Left cardiac atrium (tissue), 4 donors: ENCODE data around the gene RIMOC1. TPM values are rescaled to one million over a fixed set of nuclear protein-coding genes. Genes with fewer than 3 reads are reported as not detected.

Source experiments
- ATAC-seq, 2 donors: fragments of 200-7000 bp; cut with Tn5 transposase; one replicate each; pipeline ENCODE4 v1.9.1; 2020; ENCODE audit warnings: mild to moderate bottlenecking in 2 of 2, moderate library complexity in 2 of 2
- DNase-seq: peaks from one replicate; pipeline ENCODE4 v3.0.0-alpha.2; 2020
- intact Hi-C, 2 donors: fragments of 100-400 bp; cut with DNase I; formaldehyde crosslinking; loops; one replicate each; pipeline versions ENCODE4 v1.14.1 to v1.15.1; 2022 to 2023
- long read RNA-seq: library from polyadenylated mRNA; unstranded; transcript quantifications from one replicate; pipeline ENCODE4 v2.0.0, GENCODE V29; 2021
- total RNA-seq, 2 donors: library from RNA; stranded (reverse); fragmentation: NEBNext Ultra II Directional; extraction: Animal tissue kit (Norgen Biotek cat#: 25700); gene quantifications; one replicate each; pipeline ENCODE4 v1.2.1, GENCODE V29; 2021
- donor health status: DM: no; HTN: yes; CAD: no.
- donor health status: DM: no; HTN: yes; CAD: no; lungs with severe emphysema.
- donor health status: DM: yes; HTN: yes; CAD: no.
- donor health status: Dilated cardiomyopathy.

The RIMOC1 gene
- 10 to 100 TPM; 15.1 to 17.4 TPM for total RNA-seq
- long read RNA-seq, full-length matches to known transcripts: 3 of 4 reads
- long read RNA-seq, partial matches to known transcripts: 0 of 4 reads
- long read RNA-seq, other reads (novel, unspliced or antisense): 1 of 4 reads

GRCh38 chr5:41903892-41904799 is at the start of gene RIMOC1:
TSS of gene RIMOC1 (plus strand) at chr5:41904344. CDS start at chr5:41904368, 24 bp downstream.
- peak; percentile 98 for DNase-seq
- peak; percentile 99 for ATAC-seq
- intact Hi-C loops: loop anchor here in 1 of 2 donors (10.0 kb wide), 1 partner anchor 49 kb away; no protein-coding TSS in a partner anchor

DNA sequence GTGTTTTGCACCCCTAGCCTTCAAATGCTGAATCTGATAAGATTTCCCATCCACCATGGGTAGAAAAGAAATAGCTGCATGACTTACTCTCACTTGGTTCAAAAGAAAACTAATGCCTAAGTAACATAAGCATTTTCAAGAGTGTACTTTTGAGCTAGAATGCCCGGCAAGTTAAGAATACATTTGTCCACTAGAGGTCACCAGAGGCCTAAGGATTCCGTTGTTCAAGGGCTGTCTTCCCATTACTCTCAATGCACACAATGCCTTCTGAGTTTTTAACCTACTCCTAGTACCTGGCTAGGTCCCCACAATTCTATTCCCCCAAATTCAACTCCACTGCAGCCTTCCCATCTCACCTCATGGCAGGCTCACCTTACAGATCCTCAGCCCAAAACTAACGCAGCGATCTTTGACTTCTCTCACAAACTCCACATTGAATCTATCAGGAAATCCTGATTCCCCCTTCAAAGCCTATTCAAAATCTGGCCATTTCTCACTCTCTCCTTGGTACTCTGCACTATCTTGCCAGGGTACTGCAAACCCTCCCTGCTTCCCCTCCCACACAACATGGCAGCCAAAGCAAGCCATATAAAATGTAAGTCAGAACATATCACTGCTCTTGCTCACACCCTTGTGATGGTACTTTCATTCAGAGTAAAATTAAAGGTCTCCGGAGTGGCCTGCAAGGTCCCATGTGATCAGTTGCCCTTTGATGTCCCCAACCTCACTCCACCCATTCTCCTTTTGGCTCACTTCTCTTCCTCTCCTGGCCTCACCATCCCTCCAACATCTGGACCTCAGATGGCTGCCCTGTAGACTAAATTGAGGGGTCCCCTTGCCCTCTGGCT is 47.3 kb upstream of the RIMOC1 start:
- peak; percentile 63 to 80 for ATAC-seq
- intact Hi-C loops: loop anchor here (2.0 to 10.0 kb wide), 6 partner anchors 48 to 1028 kb away; partner anchors contain the start of genes FBXO4 (in 1 of the 2) and RIMOC1 (in 1 of the 2)
- no peak for DNase-seq

DNA sequence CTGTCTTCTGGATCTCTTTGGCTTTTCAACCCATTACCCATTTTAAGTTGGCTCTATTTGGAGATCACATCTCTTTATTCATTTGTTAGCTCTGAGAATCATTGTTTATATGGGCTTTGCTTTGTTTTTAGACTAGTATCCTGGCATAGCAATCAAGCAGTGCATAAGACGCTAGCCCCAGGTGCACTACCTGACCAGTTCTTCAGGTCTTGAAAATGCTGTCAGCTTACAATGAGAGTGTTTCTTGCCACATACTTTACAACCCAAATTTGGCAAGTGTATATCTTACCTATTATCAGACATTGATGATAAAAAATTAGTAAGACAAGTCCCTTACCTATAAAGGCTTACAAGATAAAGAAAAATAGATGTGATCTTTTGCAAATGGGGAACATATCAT is 46.2 kb upstream of the RIMOC1 start:
- ATAC-seq (no peak), DNase-seq (no peak)
- intact Hi-C loops: loop anchor here (2.0 to 10.0 kb wide), 6 partner anchors 47 to 1027 kb away; partner anchors contain the start of genes FBXO4 (in 1 of the 2) and RIMOC1 (in 1 of the 2)

GRCh38 chr5:41858890-41859289 is 45.3 kb upstream of the RIMOC1 start:
- DNase-seq (no peak), ATAC-seq (no peak)
- intact Hi-C loops: loop anchor here (5.0 to 10.0 kb wide), 5 partner anchors 46 to 1026 kb away; partner anchors contain the start of genes FBXO4 (in 1 of the 2) and RIMOC1 (in 1 of the 2)

DNA sequence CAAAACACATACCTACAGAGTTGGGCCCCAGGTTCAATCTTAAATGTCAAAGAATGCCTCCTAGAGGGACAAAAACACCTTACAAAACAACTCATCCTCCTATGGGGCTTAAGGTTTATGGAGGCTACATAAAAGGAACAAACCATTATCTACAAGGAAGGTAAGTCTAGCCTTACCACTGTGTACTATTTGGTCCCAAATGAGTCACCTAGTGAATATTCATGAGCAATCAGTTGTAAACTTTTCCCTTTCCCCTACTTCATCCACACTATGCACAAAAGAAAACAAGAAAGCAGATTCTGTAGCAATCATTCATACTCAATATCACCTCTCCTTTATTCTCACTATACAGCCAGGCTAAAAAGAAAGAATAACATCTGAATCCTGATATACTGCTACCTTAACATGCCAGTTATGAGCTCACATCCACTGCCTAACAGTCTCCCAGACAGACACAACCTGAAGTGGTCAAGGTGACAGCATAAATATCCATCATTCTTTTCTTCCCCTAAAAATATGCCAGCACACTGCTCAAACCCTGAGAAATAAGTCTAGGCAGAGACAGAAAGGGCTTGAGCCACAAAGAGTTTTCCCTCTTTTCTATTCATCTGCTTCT is 40.2 kb upstream of the RIMOC1 start:
- no peak for DNase-seq
- intact Hi-C loops: loop anchor here in 1 of 2 donors (10.0 kb wide), 1 partner anchor 61 kb away; the partner anchor contains the start of gene FBXO4
- no peak for ATAC-seq

DNA sequence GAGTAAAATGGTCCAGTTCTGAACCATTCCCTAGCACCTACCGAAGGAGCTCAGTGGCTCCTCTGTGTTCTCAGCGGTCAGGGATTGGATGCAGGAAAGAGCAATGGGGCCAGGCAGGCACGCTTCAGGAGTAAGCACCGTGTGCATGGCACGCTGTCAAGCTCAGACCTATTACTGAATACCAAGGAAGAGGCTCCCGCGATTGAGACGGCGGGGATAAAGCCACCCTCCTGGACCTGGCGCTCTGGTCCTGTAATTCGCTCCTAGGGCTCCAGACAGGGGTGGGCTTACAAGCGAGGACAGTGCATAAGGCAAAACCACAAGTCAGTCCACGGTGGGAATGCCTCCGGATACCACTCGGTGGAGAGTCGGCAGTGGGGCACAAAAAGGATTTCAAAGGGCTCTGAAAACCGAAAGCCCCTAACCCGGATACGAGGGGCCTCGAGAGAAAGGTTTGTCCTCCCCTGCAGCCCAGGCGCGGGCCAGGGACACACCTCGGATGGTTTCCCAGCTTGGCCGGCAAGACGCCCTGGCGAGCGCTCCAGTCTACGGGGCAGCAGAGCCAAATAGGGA is 34.9 kb upstream of the RIMOC1 start:
- DNase-seq: peak; percentile 84
- intact Hi-C loops: loop anchor here in 1 of 2 donors (10.0 kb wide), 1 partner anchor 56 kb away; the partner anchor contains the start of gene FBXO4
- peak; percentile 33 to 87 for ATAC-seq

DNA sequence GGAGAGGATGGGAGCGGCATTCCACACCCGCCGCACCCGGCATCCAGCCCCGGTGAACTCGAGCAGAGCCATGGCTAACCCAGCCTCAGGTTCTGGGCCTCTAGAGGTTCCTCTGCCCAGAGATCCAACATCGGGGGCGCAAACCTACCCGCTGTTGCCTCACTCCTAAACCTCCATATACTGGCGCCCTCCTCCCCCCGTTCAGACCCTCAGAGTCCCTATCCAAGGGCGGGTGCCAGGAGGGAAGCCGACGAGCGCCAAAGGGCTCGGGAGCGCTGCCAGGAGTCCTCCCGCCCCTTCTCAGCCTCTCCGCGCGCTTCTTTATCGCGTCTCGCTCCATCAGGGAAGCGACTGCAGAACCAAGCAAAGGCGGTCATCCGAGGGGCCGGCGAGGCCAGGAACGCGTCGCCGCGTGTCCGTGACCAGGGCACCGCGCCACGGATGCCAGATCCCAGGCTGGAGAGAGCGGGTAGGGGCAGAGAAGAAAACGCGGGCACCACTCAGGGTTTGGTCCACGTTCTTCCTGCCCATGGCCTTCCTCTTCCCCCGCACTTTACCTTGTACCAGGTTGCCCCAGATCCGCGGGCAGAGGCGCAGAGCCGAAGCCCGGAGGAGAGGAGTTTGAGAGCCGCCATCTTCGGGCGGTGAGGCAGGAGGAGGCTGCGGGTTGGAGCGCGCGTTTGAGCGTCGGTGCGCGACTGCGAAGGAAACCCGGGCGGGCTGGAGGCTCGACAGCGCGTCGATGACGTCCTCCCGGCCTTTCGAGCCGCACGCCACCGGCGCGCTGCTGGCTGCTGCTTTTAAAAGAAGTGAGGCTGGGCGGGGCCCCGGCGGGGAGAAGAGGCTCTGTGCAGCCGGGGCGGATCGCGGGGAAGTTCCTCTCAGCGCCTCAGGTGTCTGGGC is 34.2 kb upstream of the RIMOC1 start, which contains the start of gene OXCT1:
TSS of gene OXCT1 (minus strand) at position 702 of the 903 bp plus-strand sequence. CDS start at position 635, 67 bp downstream.
- DNase-seq (peak; percentile 87), ATAC-seq (peak; percentile 83 to 93)
- intact Hi-C loops: loop anchor here (5.0 to 10.0 kb wide), 2 partner anchors 37 to 55 kb away; partner anchors contain the start of gene FBXO4 (in 1 of the 2)

DNA sequence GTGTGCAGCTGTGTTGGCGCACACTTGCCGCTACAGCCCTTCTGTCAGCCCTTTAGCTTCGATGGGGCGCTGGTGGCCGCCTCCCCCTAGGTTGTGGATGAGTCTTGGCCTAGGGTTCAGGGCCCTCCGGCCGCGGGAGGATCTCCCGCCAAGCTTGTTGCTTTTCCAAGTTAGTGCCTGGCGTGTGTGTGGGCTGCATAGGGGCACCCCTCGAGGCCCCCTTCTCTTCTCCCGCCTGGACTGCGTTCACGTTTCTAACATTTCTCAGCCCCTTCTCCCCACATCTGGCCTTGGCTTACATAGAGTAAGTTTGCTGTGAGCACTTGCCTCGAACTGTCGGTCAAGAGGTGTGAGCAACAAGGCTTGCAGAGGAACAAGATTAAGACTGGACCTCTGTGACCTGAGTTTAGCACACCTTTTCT is 33.5 kb upstream of the RIMOC1 start:
- no peak for DNase-seq
- intact Hi-C loops: loop anchor here in 1 of 2 donors (5.0 kb wide), 1 partner anchor 37 kb away; no protein-coding TSS in a partner anchor
- peak in 1 of 2 donors; percentile 1 for ATAC-seq

- peak; percentile 25 for DNase-seq
- intact Hi-C loops: loop anchor here in 1 of 2 donors (5.0 kb wide), 1 partner anchor 35 kb away; no protein-coding TSS in a partner anchor
- ATAC-seq: no peak
Measured at GRCh38 chr5:41871852-41872251, 32.3 kb upstream of the RIMOC1 start.

- ATAC-seq: no peak
- intact Hi-C loops: loop anchor here in 1 of 2 donors (5.0 kb wide), 1 partner anchor 33 kb away; no protein-coding TSS in a partner anchor
Measured at GRCh38 chr5:41874512-41875060, 29.6 kb upstream of the RIMOC1 start.

GRCh38 chr5:41875121-41875520 is 29.0 kb upstream of the RIMOC1 start:
- no peak for DNase-seq

More at GRCh38 chr5:41874512-41875060, 29.6 kb upstream of the RIMOC1 start:
- no peak for DNase-seq

DNA sequence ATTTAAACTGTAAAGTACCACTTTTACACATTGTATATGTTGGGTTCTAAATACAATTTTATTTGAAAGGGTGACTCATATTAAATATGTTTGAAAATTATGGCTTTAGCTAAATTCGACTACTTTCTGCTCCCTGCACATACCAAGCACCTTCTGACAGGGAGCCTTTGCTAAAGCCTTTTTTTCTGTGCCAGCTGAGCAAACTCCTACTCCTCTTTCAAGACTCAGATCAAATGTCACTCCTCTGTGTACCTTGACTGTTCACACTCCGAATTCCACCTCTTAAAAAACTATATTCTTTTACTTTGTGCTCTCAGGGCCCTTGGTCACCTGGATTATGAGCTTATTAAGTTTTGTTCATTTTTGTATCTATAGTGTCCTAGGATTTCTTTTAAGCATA is 27.5 kb upstream of the RIMOC1 start:
- intact Hi-C loops: no loop called here
- ATAC-seq (no peak), DNase-seq (no peak)

More at GRCh38 chr5:41875121-41875520, 29.0 kb upstream of the RIMOC1 start:
- ATAC-seq: no peak
- intact Hi-C loops: no loop called here

DNA sequence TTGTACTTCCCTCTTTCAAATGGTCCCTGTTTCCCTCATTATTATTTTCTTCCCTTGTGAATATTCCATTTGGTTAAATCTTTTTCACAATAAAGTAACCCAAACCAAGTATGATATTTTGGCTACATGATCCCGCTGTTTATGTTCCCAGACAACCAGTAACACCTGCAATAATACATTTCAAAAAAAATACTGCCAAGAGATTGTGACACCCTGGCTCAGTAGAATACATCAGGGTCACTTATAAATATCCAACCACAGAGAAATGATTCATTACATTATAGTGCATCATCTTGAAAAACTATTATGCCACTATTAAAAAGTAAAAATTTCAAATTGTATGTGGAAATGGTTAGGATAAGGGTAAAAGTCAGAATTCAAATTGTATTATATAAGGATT is 26.7 kb upstream of the RIMOC1 start:
- no peak for DNase-seq
- intact Hi-C loops: no loop called here
- ATAC-seq: no peak

GRCh38 chr5:41878173-41878572 is 26.0 kb upstream of the RIMOC1 start:
- no peak for DNase-seq
- ATAC-seq: no peak
- intact Hi-C loops: no loop called here

GRCh38 chr5:41878643-41879478 is 25.3 kb upstream of the RIMOC1 start:
- DNase-seq (no peak), ATAC-seq (no peak)
- intact Hi-C loops: no loop called here
